Fibroblast of villous mesenchyme (primary cell): ENCODE results near the gene ACP2. TPM values are rescaled to one million over a fixed set of nuclear protein-coding genes. Genes with fewer than 3 reads are reported as not detected.

ENCODE experiments used
- DNase-seq: peaks from one replicate; pipeline ENCODE4 v3.0.0-alpha.2; 2010; ENCODE audit warnings: low read depth
- H3K4me3 ChIP-seq: 2 replicates; pipeline ENCODE4 v1.5.1; 2011; ENCODE audit warnings: low read depth, mild to moderate bottlenecking, low read length
- total RNA-seq: library from RNA; depleted of rRNA; stranded (reverse); fragments of >200 nt; gene quantifications from 2 replicates; pipeline ENCODE4 v1.2.3, GENCODE V29; 2012
- TF ChIP-seq, protein P1 (sequence below): IDR thresholded peaks from 2 replicates; pipeline ENCODE4 v1.5.1; 2012; ENCODE audit warnings: low read depth, mild to moderate bottlenecking, low read length; ENCODE audit not compliant: insufficient read depth

The ACP2 gene
- total RNA-seq, 1 donor, result 35.4 TPM

DNA sequence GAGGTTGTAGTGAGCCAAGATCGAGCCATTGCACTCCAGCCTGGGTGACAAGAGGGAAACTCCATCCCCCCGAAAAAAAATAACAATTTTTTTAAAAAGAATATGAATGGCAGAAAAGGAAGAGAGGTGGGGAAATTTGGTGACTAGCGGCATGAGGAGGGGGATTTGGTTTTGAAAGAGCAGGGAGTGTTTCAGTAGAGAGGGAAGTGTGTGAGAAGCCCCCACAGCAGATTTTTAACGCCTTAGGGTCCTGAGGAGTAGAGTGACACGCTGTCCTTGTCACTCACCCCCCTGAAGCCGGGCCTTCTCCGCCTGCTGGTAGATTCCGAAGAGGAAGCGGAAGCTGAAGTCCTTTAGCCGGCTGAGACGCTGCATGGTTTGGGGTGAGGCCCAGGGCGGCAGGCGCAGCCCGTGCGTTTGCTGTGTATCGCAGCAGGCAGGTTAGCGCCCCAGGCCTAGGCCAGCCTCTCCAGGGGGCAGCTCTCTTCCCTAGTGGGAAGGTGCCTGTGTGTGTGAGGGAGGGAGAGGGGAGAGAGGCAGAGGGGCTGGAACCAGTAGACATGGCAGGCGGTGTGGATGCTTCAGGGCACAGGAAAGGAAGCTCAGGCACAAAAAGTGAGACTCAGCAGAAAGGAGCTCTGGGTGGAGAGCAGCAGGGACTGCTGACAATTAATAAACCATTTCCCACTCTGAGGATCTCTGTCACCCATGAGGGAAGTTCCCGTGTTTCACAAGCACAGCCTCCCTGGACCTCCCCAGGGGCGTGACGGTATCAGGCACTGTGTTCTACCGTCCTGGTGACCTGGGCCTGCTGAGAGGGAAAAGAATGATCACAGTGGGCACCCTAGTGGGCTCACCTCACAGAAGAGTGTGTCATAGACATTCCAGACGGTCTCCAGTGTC is 3.9 kb downstream of the ACP2 start:
- TF ChIP-seq, protein P1, sequence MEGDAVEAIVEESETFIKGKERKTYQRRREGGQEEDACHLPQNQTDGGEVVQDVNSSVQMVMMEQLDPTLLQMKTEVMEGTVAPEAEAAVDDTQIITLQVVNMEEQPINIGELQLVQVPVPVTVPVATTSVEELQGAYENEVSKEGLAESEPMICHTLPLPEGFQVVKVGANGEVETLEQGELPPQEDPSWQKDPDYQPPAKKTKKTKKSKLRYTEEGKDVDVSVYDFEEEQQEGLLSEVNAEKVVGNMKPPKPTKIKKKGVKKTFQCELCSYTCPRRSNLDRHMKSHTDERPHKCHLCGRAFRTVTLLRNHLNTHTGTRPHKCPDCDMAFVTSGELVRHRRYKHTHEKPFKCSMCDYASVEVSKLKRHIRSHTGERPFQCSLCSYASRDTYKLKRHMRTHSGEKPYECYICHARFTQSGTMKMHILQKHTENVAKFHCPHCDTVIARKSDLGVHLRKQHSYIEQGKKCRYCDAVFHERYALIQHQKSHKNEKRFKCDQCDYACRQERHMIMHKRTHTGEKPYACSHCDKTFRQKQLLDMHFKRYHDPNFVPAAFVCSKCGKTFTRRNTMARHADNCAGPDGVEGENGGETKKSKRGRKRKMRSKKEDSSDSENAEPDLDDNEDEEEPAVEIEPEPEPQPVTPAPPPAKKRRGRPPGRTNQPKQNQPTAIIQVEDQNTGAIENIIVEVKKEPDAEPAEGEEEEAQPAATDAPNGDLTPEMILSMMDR, result no peak
- DNase-seq, result no peak
- H3K4me3 ChIP-seq, result no peak overlapping the region

DNA sequence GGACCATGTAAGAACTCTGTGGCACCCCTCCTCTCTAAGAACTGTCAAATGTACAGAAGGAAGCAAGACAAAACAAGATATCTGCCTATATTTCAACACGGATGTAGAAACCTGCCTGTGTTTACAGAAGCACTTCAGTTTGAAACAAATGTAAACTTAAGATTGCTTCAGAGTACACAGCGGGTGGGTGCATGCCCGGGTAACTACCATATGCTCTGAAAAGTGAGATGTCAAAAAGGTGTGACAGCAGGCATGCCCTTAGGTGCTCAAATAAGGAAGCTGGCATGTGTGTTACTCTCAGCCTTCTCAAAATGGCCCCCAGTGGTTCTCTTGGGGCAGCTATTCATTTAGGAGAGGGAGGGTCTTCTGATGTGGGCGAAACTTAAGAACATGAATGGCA is 5.2 kb downstream of the ACP2 start:
- no peak overlapping the region for H3K4me3 ChIP-seq
- DNase-seq, result peak; percentile 21
- TF ChIP-seq, protein P1, result no peak

DNA sequence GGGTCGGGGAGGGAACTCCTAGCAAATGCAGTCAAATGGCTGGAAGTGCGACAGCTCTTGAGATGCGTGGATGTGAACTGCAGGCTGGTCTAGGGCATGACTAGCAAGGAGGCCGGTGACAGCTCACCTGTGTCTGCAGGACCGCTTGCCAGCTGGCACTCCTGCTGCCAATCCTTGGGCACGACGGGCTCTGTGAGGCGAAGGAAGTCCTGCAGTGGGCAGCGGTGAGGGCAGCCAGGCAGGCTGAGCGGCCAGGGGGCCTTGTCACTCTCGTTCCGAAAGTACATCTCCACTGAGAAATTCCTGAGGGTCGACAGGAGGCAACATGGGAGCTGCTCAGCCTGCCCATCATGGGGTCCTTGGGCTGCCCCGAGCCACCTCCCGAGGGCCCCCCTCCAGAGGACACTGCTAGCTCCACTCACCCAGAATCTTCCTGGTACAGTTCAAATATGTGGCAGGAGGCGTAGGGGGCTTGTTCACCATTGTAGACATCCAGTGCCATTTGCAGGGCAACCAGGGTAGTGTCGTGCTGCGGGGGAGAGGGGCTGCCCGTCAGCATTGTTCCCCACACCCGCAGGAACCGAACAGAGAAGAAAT is 5.9 kb downstream of the ACP2 start:
- H3K4me3 ChIP-seq, result no peak overlapping the region
- TF ChIP-seq, protein P1, result no peak
- DNase-seq, result no peak

DNA sequence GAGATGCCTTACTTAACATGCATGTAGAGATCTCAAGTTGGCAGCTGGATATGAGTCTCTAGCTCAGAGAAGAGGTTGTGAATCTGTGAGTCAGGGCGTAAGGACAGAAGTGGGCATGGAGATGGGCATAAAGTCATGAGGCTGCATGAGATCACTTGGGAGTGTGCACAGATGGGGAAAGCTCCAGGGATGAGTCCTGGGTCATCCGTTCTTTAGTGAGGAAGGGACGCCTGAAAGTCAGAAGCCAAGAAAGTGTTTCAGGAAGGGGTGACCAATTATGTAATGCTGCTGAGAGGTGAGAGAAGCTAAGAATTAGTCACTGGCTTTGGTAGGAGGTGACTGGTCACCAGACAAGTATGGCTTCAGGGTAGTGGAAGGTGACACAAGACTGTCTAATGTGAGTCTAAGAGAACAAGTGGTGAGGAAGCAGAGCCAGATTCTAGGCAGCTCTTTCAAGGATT is 6.7 kb downstream of the ACP2 start:
- no peak overlapping the region for H3K4me3 ChIP-seq
- DNase-seq, result no peak
- TF ChIP-seq, protein P1, result no peak

DNA sequence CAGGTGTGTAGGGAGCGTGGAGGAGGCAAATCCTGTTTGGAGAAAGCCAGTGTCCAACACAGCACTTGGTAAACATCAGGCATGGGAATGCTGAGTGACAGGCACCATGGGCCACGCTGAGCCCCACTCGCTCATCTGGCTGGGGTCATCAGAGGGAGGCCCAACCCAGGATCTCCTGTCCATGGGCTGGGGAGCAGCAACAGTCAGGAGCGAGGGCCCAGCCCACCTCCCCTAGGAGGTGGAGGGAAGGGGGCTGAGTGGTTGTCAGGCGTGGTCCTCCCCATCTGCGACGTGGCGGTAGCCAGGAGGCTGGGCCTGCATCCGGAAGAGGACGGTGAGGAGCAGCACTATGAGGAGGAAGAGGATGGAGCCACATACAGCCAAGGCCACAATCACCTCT is 8.8 kb downstream of the ACP2 start:
- no peak for DNase-seq
- TF ChIP-seq, protein P1, result no peak
- no peak overlapping the region for H3K4me3 ChIP-seq

DNA sequence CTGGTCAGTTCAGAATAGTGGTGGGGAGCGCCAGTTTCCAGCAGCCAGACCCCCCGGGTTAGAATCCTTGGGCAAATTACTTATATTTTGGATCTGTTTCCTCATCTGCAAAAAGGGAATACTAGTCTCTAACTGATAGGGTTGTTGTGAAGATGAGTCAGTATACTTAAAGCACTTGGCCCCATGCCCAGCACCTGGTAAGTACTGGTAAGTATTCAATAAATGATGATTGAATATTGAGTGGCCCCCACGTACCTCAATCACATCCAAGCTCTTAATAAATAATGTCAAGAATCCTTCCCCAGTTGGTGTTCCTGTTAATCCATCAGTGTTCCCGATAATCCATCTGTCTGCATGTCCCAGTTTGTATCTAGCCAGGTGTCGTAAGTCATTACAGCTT is 12.1 kb downstream of the ACP2 start:
- TF ChIP-seq, protein P1, result no peak
- peak; percentile 64 for DNase-seq
- no peak overlapping the region for H3K4me3 ChIP-seq

DNA sequence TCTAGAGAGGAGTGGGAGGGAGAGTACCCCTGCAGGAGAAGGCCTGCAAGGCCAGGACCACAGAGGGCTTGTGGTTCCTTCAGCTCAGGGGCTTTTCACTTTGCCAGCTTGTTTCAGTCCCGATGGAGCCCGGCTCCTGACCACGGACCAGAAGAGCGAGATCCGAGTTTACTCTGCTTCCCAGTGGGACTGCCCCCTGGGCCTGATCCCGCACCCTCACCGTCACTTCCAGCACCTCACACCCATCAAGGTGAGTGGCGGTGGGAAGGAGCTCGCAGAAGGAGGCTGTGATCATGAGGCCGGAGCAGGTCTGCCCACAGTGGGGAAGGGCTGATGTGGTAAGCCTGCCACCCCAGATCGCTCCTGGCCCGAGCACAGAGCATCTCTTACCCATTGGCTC is 13.5 kb downstream of the ACP2 start:
- TF ChIP-seq, protein P1, result no peak
- no peak overlapping the region for H3K4me3 ChIP-seq
- no peak for DNase-seq
